Thyroid gland (tissue), 4 donors: Measurements from ENCODE around the gene KRTAP2-4.

Experiments used
- CTCF ChIP-seq, 6 experiments: fragments of 200-600 bp in 3 of 6; fragments of 450-650 bp in 3 of 6; sonication (generic) in 3 of 6; IDR thresholded peaks; one replicate each; pipeline ENCODE4 v1.5.1; 2016 to 2019; ENCODE audit warnings: antibody characterized with exemption in 6 of 6, mild to moderate bottlenecking in 2 of 6, inconsistent platforms in 1 of 6, moderate library complexity in 1 of 6
- POLR2A ChIP-seq, 2 donors: fragments of 450-650 bp; IDR thresholded peaks; one replicate each; pipeline ENCODE4 v1.6.1; 2017; ENCODE audit warnings: antibody characterized with exemption in 2 of 2, mild to moderate bottlenecking in 2 of 2, moderate library complexity in 1 of 2

- TF ChIP-seq CTCF (IDR thresholded peaks at IDR 0.05) (no peak), POLR2A (IDR thresholded peaks at IDR 0.05) (no peak)
Measured at GRCh38 chr17:41020336-41020735, 45.3 kb downstream of the KRTAP2-4 start.
